GM12864 (cell line): ENCODE data around the gene MUC5B.

ENCODE experiments used
- DNase-seq: peaks from one replicate; pipeline ENCODE4 v3.0.0-alpha.2; 2011; ENCODE audit warnings: low read depth
- H3K4me3 ChIP-seq: 2 replicates; pipeline ENCODE4 v1.5.1; 2011; ENCODE audit warnings: mild to moderate bottlenecking, low read depth, low read length, control low read depth
- TF ChIP-seq, protein P1 (sequence below): IDR thresholded peaks from 2 replicates; pipeline ENCODE4 v1.5.1; 2011; ENCODE audit warnings: low read depth, mild to moderate bottlenecking, moderate library complexity, low read length, control low read depth, inconsistent platforms; ENCODE audit errors: missing control alignments

Gene MUC5B

DNA sequence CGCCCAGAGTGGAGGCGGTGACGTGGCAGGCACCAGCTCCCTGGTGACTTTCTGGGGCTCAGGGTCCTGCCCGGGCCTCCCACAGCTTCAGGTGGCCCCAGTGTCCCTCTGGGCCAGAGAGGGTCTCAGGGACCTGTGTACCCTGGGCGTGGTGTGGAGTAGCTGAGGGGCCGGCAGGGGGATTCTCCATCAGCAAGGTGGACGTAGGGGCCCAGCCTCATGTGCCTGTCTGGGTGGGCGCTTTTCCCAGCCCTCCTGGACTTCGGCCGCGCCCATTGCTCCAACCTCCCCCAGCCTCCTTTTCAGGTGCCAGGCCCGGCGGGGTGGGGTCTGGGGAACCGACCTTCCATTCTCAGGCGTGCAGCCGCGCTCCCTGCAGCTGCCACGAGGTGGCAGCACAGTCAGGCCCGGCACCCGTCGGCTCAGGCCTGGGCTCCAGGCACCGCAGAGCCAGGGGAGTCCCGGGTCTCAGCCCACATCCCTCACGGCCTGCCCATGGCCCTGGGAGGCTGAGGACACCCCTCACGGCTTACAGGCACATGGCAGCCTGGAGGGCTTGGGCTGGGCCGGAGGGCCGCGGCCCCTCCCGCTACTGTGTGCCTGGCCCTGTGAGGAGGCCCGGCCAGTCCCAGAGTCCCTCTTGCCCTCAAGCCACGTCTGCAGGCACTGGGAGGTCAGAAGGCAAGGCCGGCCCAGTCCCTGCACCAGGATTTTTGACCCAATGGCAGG is 19.9 kb upstream of the MUC5B start:
- DNase-seq = no peak
- no peak overlapping the region for H3K4me3 ChIP-seq
- TF ChIP-seq, protein P1, sequence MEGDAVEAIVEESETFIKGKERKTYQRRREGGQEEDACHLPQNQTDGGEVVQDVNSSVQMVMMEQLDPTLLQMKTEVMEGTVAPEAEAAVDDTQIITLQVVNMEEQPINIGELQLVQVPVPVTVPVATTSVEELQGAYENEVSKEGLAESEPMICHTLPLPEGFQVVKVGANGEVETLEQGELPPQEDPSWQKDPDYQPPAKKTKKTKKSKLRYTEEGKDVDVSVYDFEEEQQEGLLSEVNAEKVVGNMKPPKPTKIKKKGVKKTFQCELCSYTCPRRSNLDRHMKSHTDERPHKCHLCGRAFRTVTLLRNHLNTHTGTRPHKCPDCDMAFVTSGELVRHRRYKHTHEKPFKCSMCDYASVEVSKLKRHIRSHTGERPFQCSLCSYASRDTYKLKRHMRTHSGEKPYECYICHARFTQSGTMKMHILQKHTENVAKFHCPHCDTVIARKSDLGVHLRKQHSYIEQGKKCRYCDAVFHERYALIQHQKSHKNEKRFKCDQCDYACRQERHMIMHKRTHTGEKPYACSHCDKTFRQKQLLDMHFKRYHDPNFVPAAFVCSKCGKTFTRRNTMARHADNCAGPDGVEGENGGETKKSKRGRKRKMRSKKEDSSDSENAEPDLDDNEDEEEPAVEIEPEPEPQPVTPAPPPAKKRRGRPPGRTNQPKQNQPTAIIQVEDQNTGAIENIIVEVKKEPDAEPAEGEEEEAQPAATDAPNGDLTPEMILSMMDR = peak; percentile 94

DNA sequence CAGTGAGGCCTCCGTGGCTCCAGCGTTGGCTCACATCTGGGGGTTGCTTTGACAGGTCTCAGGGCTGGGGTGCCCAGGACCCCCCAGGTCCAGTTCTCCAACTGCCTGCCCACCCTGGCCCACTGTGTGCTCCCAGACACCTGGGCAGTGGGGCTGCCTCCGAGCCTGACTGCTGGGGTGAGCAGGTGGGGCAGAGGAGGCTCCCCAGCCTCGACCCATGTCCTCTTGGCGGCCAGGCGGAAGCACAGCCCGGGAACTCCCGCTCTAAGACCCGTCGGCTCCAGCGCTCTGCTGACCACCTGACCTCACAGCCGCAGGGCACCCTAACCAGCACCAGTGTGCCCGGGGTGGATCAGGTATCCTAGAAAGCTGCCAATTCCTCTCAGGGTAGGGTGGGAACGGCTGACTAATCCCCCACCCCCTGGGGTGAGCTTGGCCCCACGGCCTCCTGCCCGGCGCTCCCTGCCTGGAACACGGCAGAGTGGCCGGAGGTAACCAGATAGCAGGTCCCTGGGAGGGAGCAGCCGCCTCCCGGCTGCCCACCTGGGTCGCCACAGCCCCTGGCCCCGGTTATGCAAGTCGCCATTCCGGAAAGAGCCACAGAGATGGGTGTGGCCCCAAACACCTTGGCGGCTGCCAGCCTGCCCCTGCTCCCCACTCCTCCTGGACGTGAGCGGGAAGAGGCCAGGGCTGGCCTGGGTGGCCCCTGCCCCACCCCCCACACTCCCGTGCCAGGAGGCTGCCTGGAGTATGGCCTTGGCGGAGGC is 19.2 kb upstream of the MUC5B start:
- no peak overlapping the region for H3K4me3 ChIP-seq
- TF ChIP-seq, protein P1 = no peak
- DNase-seq = no peak

DNA sequence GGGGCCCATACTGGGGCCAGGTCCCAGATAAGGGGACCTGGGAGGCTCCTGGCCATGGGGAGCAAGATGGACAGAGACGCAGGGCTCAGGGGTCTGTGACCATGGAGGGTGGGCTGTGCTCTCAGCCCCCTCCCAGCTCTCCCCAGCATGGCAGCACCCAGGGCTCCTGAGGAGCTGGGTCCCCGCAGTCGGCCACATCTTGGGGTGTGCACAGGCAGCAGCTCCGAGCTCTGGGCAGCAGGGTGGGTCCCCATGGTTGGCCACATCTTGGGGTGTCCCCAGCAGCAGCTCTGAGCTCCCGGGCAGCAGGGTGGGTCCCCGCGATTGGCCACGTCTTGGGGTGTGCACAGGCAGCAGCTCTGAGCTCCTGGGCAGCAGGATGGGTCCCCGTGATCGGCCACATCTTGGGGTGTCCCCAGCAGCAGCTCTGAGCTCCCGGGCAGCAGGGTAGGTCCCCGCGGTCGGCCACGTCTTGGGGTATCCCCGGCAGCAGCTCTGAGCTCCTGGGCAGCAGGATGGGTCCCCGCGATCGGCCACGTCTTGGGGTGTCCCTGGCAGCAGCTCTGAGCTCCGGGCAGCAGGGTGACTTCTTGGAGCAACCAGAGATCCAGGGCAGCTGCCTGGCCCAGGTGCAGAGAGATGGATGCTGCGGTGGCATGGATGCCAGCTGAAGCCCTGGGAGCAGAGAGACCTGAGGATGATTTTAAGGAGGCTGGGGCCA is 18.3 kb upstream of the MUC5B start:
- DNase-seq = no peak
- TF ChIP-seq, protein P1 = no peak
- H3K4me3 ChIP-seq = no peak overlapping the region

DNA sequence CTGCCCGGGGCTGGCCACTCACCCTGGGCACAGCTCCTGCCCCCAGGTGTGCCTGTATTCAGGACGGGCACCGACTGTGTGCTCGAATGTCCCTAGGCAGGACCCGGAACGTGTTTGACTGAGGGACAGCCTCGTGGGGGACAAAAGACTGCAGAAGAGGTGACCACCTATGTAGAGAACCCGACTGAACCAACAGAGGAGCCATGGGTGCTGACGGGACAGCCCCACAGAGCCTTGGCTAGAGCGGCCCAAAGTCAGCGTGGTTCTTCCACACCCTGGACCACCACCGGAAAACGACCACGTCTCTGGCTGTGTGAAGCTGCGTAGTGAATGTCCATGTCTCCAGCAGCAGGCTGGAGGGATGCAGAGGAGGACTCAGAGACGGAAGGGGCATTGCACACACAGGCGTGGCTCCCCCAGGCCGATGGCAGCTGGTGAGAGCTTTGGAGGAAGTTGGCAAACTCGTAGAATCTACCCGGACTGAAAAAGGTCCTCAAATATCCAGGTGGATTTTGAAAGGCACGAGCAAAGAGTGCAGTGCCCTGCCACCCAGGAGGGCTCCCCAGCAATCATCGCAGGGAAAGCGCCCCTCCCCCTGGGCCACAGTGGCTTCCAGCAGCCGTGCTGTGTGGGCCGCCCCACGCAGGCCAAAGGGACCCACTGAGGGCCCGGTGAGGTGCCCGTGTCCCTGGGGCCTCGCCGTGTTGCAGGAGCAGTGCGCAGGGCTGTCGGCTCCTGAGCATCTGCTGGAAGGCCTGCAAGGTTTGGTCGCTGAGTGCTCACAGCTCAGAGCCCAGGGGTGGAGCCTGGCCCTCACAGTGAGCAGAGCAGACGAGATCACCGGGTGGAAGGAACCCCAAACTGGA is 17.5 kb upstream of the MUC5B start:
- H3K4me3 ChIP-seq = no peak overlapping the region
- DNase-seq = no peak
- TF ChIP-seq, protein P1 = no peak

DNA sequence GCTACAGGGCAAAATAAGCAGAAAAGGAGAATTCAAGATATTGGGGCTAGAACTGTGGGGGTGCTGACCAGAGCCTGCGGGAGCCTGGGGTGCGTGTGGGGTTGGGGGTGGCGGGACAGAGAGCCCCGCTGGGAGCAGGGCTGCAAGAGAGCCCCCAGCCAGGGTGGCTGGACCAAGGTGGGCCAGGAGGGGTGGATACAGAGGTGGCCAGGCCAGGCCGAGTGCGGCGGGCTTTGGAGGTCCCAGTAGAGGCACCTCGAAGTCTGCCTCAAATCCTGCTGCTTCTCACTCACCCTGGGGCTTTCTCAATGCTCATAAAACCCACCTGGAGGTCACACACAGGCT is 16.9 kb upstream of the MUC5B start:
- DNase-seq = no peak
- no peak overlapping the region for H3K4me3 ChIP-seq
- TF ChIP-seq, protein P1 = no peak
